CD14-positive monocyte (primary cell): ENCODE data around the gene NACAD. TPM values are rescaled to one million over a fixed set of nuclear protein-coding genes. Genes with fewer than 3 reads are reported as not detected.

ENCODE experiments used
- DNase-seq, 3 donors: peaks; one replicate each; pipeline ENCODE4 v3.0.0-alpha.2; 2011 to 2022
- H2AFZ ChIP-seq: 2 replicates; pipeline ENCODE4 v1.6.0; 2012; ENCODE audit warnings: mild to moderate bottlenecking, low read depth, low read length, inconsistent platforms; ENCODE audit not compliant: insufficient read depth, poor library complexity, severe bottlenecking
- H3K27ac ChIP-seq, 2 donors: 1 replicate in 1 of 2; 2 replicates in 1 of 2; pipeline ENCODE4 v1.5.1; 2012 to 2013; ENCODE audit warnings: low read length in 2 of 2, control low read depth in 1 of 2, inconsistent platforms in 1 of 2, low read depth in 1 of 2, mild to moderate bottlenecking in 1 of 2
- H3K27me3 ChIP-seq, 2 donors: one replicate each; pipeline versions ENCODE4 v1.6.0 to v1.6.1; 2011 to 2013; ENCODE audit warnings: low read length in 2 of 2; ENCODE audit not compliant: control insufficient read depth in 2 of 2, insufficient read depth in 2 of 2
- H3K36me3 ChIP-seq, 2 donors: replicated peaks in 1 of 2; 1 replicate in 1 of 2; 2 replicates in 1 of 2; pipeline versions ENCODE4 v1.5.1 to v1.6.1; 2012 to 2013; ENCODE audit warnings: low read length in 2 of 2, control low read depth in 1 of 2, inconsistent platforms in 1 of 2, mild to moderate bottlenecking in 1 of 2; ENCODE audit not compliant: insufficient read depth in 2 of 2, control insufficient read depth in 1 of 2
- H3K4me1 ChIP-seq, 2 donors: 1 replicate in 1 of 2; 2 replicates in 1 of 2; pipeline versions ENCODE4 v1.5.1 to v1.6.1; 2012 to 2013; ENCODE audit warnings: low read length in 2 of 2, control low read depth in 1 of 2, inconsistent platforms in 1 of 2, mild to moderate bottlenecking in 1 of 2, moderate library complexity in 1 of 2; ENCODE audit not compliant: insufficient read depth in 2 of 2, control insufficient read depth in 1 of 2
- H3K4me2 ChIP-seq: replicated peaks from 2 replicates; pipeline ENCODE3; 2012; ENCODE audit warnings: low read length, moderate library complexity, mild to moderate bottlenecking; ENCODE audit not compliant: poor library complexity, severe bottlenecking; ENCODE audit errors: extremely low read depth
- H3K4me3 ChIP-seq, 3 experiments: fragments of 200-600 bp in 1 of 3; sonication (generic) in 1 of 3; replicated peaks in 1 of 3; 1 replicate in 2 of 3; 2 replicates in 1 of 3; pipeline ENCODE4 v1.5.1; 2011 to 2013; ENCODE audit warnings: low read length in 3 of 3, mild to moderate bottlenecking in 3 of 3, control low read depth in 2 of 3, low read depth in 2 of 3, inconsistent platforms in 1 of 3, moderate library complexity in 1 of 3
- H3K79me2 ChIP-seq: 2 replicates; pipeline ENCODE4 v1.6.0; 2012; ENCODE audit warnings: mild to moderate bottlenecking, control low read depth, inconsistent platforms, low read length, moderate library complexity; ENCODE audit not compliant: insufficient read depth
- H3K9ac ChIP-seq: 2 replicates; pipeline ENCODE4 v1.6.0; 2017; ENCODE audit warnings: low read length, mild to moderate bottlenecking; ENCODE audit not compliant: insufficient read depth, poor library complexity, severe bottlenecking
- H3K9me3 ChIP-seq, 2 donors: replicated peaks in 1 of 2; 1 replicate in 1 of 2; 2 replicates in 1 of 2; pipeline versions ENCODE4 v1.5.1 to v1.6.1; 2012 to 2013; ENCODE audit warnings: low read length in 2 of 2, control low read depth in 1 of 2; ENCODE audit not compliant: control insufficient read depth in 1 of 2, insufficient read depth in 1 of 2
- H4K20me1 ChIP-seq: 2 replicates; pipeline ENCODE4 v1.6.0; 2012; ENCODE audit warnings: mild to moderate bottlenecking, low read length, control low read depth, moderate library complexity; ENCODE audit not compliant: insufficient read depth
- H3K27ac Mint-ChIP-seq, 7 donors: one replicate each; pipeline ENCODE4 v1.8.0; 2020; ENCODE audit warnings: mild to moderate bottlenecking in 7 of 7, mixed read lengths in 7 of 7, moderate library complexity in 6 of 7, inconsistent platforms in 2 of 7
- H3K27me3 Mint-ChIP-seq, 3 donors: one replicate each; pipeline ENCODE4 v1.8.0; 2021 to 2022; ENCODE audit warnings: low read depth in 3 of 3, mild to moderate bottlenecking in 3 of 3, mixed read lengths in 3 of 3, moderate library complexity in 3 of 3, inconsistent platforms in 1 of 3
- H3K36me3 Mint-ChIP-seq, 2 donors: one replicate each; pipeline ENCODE4 v1.8.0; 2020; ENCODE audit warnings: mixed read lengths in 2 of 2, inconsistent platforms in 1 of 2, mild to moderate bottlenecking in 1 of 2
- H3K4me1 Mint-ChIP-seq: one replicate; pipeline ENCODE4 v1.8.0; 2020; ENCODE audit warnings: mild to moderate bottlenecking, mixed read lengths
- H3K4me3 Mint-ChIP-seq, 2 donors: one replicate each; pipeline ENCODE4 v1.8.0; 2020; ENCODE audit warnings: mild to moderate bottlenecking in 2 of 2, mixed read lengths in 2 of 2, moderate library complexity in 1 of 2
- H3K9me3 Mint-ChIP-seq, 7 donors: one replicate each; pipeline ENCODE4 v1.8.0; 2020 to 2022; ENCODE audit warnings: mixed read lengths in 7 of 7, mild to moderate bottlenecking in 6 of 7, moderate library complexity in 6 of 7, inconsistent platforms in 2 of 7
- WGBS: methylation state at CpG from one replicate; pipeline ENCODE4 v1.1.5; 2013; ENCODE audit warnings: missing lambda C conversion rate; ENCODE audit not compliant: insufficient coverage; 5-methylcytosine and 5-hydroxymethylcytosine counted together
- intact Hi-C, 2 donors: fragments of 100-400 bp; cut with micrococcal nuclease; formaldehyde crosslinking; loops; one replicate each; pipeline versions ENCODE4 v1.15.0 to v1.15.1; 2023
- polyA plus RNA-seq, 3 donors: library from polyadenylated mRNA; depleted of rRNA in 1 of 3; unstranded in 2 of 3; stranded (reverse) in 1 of 3; fragments of 300-500 nt in 2 of 3; fragments of >200 nt in 1 of 3; fragmentation: Illumina TruSeq in 2 of 3; gene quantifications; 1 replicate in 2 of 3; 2 replicates in 1 of 3; pipeline ENCODE4 v1.2.3, GENCODE V29; 2012 to 2021
- TF ChIP-seq, protein P1 (sequence below): fragments of 200-600 bp; IDR thresholded peaks from one replicate; pipeline ENCODE4 v1.8.0; 2022; ENCODE audit warnings: antibody characterized with exemption, mild to moderate bottlenecking

NACAD gene
- polyA plus RNA-seq, 3 donors, result 0.04 TPM; not detected in 2

DNA sequence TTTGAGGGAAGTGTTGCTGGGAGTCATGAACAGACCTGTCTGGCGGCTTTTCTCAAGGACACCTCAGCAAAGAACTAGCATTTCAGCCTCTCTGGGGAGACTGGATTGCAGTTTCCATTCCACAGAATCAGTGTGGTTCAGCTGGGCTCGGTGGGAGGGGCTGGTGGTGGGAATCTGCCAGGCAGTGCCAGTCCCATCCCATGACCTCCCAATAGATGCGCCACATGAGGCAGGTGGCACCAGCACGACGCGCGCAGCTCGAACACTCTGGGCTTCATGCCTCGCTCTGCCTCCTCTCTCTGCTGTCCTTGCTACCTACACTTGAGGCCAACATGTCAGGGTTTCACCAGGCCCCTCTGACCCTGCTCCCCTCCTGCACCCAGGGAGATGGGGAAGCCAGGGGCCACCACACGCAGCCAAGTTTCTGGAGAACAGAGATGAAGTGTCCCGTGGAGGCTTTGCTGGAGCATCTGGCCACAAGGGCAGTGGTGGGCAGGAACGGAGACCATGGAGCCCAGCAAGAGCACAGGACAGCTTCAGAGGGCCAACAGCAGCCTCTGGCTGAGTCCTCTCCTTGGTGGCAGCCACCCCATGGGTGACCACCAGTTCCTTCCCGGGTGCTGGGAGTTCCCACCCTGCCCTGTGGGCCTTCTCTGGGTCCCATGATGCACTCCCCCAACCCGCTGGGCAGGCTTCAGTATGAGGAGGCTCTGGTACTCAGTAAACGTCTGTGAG lies 2.3 kb downstream of the NACAD start:
- no peak for DNase-seq
- Histone ChIP-seq H3K36me3 (no peaks in the 10 kb centered on the region), H3K9me3 (peaks cover 0 to 7% of the 10 kb centered on the region in 2 donors), H4K20me1 (no peaks in the 10 kb centered on the region), H3K27ac (no peak overlapping the region), H3K4me2 (no peak overlapping the region), H3K4me3 (no peak overlapping the region), H3K4me1 (peaks cover 6 to 12% of the 10 kb centered on the region in 2 donors), H3K27me3 (peaks cover 5 to 34% of the 10 kb centered on the region in 2 donors), H2AFZ (no peak overlapping the region), H3K9ac (no peak overlapping the region), H3K79me2 (no peaks in the 10 kb centered on the region)
- TF ChIP-seq, protein P1, sequence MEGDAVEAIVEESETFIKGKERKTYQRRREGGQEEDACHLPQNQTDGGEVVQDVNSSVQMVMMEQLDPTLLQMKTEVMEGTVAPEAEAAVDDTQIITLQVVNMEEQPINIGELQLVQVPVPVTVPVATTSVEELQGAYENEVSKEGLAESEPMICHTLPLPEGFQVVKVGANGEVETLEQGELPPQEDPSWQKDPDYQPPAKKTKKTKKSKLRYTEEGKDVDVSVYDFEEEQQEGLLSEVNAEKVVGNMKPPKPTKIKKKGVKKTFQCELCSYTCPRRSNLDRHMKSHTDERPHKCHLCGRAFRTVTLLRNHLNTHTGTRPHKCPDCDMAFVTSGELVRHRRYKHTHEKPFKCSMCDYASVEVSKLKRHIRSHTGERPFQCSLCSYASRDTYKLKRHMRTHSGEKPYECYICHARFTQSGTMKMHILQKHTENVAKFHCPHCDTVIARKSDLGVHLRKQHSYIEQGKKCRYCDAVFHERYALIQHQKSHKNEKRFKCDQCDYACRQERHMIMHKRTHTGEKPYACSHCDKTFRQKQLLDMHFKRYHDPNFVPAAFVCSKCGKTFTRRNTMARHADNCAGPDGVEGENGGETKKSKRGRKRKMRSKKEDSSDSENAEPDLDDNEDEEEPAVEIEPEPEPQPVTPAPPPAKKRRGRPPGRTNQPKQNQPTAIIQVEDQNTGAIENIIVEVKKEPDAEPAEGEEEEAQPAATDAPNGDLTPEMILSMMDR, result no peak
- WGBS, result 84% methylated on average over 12 of the region's 15 CpGs
- peaks cover 0 to 7% (median 0%) of the 10 kb centered on the region in 7 donors for H3K9me3 Mint-ChIP-seq
- H3K36me3 Mint-ChIP-seq, result peaks cover 3 to 5% of the 10 kb centered on the region in 2 donors
- peaks cover 9% of the 10 kb centered on the region for H3K4me1 Mint-ChIP-seq
- intact Hi-C loops, result no loop called here
- no peak overlapping the region for H3K4me3 Mint-ChIP-seq
- peak overlapping the region in 1 of 7 donors; percentile 16 for H3K27ac Mint-ChIP-seq
- H3K27me3 Mint-ChIP-seq, result peaks cover 27 to 48% (median 36%) of the 10 kb centered on the region in 3 donors

DNA sequence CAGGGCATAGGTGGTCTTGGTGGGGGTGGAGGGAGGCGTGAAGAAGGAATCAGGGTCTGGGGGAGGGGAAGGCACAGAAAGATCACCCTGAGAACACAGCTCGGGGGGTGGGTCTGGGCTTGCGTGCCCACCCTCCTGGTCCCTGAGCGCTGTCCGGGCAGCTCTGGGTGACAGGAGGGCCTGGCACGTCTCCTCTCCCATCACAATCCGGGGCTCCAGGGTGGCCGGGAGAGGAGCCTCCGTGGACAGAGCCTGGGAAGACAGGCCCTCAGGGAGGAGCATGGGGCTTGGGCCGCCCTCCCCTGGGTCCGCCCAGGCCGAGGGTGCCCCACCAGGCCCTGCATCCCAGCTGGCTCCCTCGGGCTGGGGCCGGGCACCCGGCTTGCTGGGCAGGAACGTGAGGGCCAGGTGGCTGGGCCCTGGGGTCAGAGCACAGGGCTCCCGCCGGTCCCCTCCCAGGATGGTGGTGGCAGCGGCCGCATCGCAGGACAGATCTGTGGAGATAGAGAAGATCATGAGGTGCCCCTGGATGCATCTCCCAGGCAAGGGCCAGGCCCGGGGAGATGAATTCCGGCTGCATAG lies 3.1 kb downstream of the NACAD start:
- WGBS, result 90% methylated on average over 21 of the region's 23 CpGs
- Histone ChIP-seq H4K20me1 (no peaks in the 10 kb centered on the region), H3K4me3 (no peak overlapping the region), H2AFZ (no peak overlapping the region), H3K27ac (no peak overlapping the region), H3K36me3 (no peaks in the 10 kb centered on the region), H3K27me3 (peaks cover 5 to 34% of the 10 kb centered on the region in 2 donors), H3K4me2 (no peak overlapping the region), H3K4me1 (peaks cover 6 to 12% of the 10 kb centered on the region in 2 donors), H3K9ac (no peak overlapping the region), H3K9me3 (peaks cover 0 to 7% of the 10 kb centered on the region in 2 donors), H3K79me2 (no peaks in the 10 kb centered on the region)
- H3K9me3 Mint-ChIP-seq, result peaks cover 0 to 7% (median 0%) of the 10 kb centered on the region in 7 donors
- intact Hi-C loops, result no loop called here
- no peak for DNase-seq
- H3K4me3 Mint-ChIP-seq, result no peak overlapping the region
- TF ChIP-seq, protein P1, result no peak
- H3K27ac Mint-ChIP-seq, result no peak overlapping the region
- peaks cover 9% of the 10 kb centered on the region for H3K4me1 Mint-ChIP-seq
- H3K27me3 Mint-ChIP-seq, result peaks cover 27 to 43% (median 32%) of the 10 kb centered on the region in 3 donors
- H3K36me3 Mint-ChIP-seq, result peaks cover 3 to 5% of the 10 kb centered on the region in 2 donors
